ENCODE measurements around the gene CTNNA3.

CTNNA3 gene

DNA sequence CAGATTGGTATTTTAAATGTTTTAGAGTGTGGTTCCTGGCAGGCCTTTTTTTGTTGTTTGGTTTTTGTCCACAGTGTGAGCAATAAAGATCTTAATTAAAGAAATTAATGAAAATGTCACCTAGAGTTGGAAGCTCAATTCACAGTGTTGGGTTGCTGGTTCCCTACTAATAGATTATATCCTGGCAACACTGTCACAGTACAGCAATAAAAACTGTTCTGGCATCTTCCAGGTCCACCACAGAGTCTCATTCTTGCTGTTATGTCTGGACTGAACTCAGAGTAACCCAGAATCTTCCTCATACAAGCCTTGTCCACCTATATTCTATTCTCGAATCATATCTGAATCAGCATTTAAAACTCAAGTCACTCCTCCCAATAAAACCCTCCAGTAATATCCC lies 982.6 kb downstream of the CTNNA3 start:
- no peak for DNase-seq
- H3K36me3 ChIP-seq, result no peaks in the 10 kb centered on the region
- H3K4me3 ChIP-seq (ENCODE audit: low read depth, low read length), result no peak overlapping the region
- no peaks in the 10 kb centered on the region for H3K27me3 ChIP-seq
- no peaks in the 10 kb centered on the region for H3K9me3 ChIP-seq
- H3K4me1 ChIP-seq, result no peaks in the 10 kb centered on the region
- no peak for TF ChIP-seq CTCF (IDR thresholded peaks at IDR 0.05; ENCODE audit: low read depth, low read length)

DNA sequence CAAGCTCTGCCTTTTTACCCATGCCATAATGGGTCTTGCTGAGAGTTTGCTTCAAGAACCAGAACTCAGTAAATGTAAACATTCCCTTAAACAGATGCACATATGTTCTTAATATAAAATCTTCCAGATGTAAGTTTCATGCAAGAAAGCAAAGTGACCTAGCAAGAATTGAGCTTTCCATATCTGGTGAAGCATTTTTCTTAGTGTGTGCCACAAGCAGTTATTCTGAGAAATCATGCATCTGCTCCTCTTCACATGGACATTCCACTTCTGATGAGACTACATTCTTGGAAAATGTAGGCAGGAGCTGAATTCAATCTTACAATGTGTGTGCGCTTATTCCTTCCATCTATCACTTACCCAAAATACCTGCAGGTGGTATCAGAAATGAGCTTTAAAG lies 997.9 kb downstream of the CTNNA3 start:
- Histone ChIP-seq H3K36me3 (no peaks in the 10 kb centered on the region), H3K4me1 (no peaks in the 10 kb centered on the region), H3K4me3 (ENCODE audit: low read depth, low read length) (no peak overlapping the region), H3K9me3 (no peaks in the 10 kb centered on the region), H3K27me3 (no peaks in the 10 kb centered on the region)
- no peak for DNase-seq
- TF ChIP-seq CTCF (IDR thresholded peaks at IDR 0.05; ENCODE audit: low read depth, low read length), result no peak

DNA sequence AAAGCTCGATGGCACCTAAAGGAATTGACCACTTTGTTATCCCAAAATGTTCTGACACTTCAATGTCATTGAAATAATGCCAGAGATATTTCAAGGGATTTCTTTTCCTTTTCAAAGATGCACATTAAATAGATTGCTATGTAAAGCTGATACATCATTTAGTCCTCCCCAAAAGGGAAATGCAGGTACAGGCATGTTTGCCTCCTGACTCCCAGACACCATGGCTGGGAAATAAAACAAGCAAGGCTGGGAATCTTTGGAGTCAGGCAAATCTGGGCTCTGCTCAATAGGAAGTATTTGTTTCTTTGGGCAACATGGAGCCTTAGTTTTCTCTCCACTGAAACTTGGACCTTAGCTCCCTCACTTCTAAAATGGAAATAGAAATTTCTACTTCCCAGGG lies 1000.9 kb downstream of the CTNNA3 start:
- Histone ChIP-seq H3K36me3 (no peaks in the 10 kb centered on the region), H3K9me3 (no peaks in the 10 kb centered on the region), H3K27me3 (no peaks in the 10 kb centered on the region), H3K4me3 (ENCODE audit: low read depth, low read length) (no peak overlapping the region), H3K4me1 (no peaks in the 10 kb centered on the region)
- TF ChIP-seq CTCF (IDR thresholded peaks at IDR 0.05; ENCODE audit: low read depth, low read length), result no peak
- no peak for DNase-seq

- TF ChIP-seq CTCF (IDR thresholded peaks at IDR 0.05; ENCODE audit: low read depth, low read length), result no peak
- H3K4me1 ChIP-seq, result no peaks in the 10 kb centered on the region
Observed at GRCh38 chr10:66684581-66684980, 1011.4 kb downstream of the CTNNA3 start.

GRCh38 chr10:66680886-66681285 lies 1015.1 kb downstream of the CTNNA3 start:
- no peak for DNase-seq
- no peak for TF ChIP-seq CTCF (IDR thresholded peaks at IDR 0.05; ENCODE audit: low read depth, low read length)
- Histone ChIP-seq H3K4me3 (ENCODE audit: low read depth, low read length) (no peak overlapping the region), H3K4me1 (no peaks in the 10 kb centered on the region), H3K36me3 (no peaks in the 10 kb centered on the region), H3K27me3 (no peaks in the 10 kb centered on the region), H3K9me3 (no peaks in the 10 kb centered on the region)

More at GRCh38 chr10:66684581-66684980, 1011.4 kb downstream of the CTNNA3 start:
- no peaks in the 10 kb centered on the region for H3K36me3 ChIP-seq
- H3K9me3 ChIP-seq, result no peaks in the 10 kb centered on the region
- no peaks in the 10 kb centered on the region for H3K27me3 ChIP-seq
- DNase-seq, result no peak
- H3K4me3 ChIP-seq (ENCODE audit: low read depth, low read length), result no peak overlapping the region

GRCh38 chr10:66678521-66678920 lies 1017.5 kb downstream of the CTNNA3 start:
- no peak for DNase-seq
- H3K27me3 ChIP-seq, result no peaks in the 10 kb centered on the region
- H3K4me3 ChIP-seq (ENCODE audit: low read depth, low read length), result no peak overlapping the region
- no peaks in the 10 kb centered on the region for H3K9me3 ChIP-seq
- H3K36me3 ChIP-seq, result no peaks in the 10 kb centered on the region
- TF ChIP-seq CTCF (IDR thresholded peaks at IDR 0.05; ENCODE audit: low read depth, low read length), result no peak
- no peaks in the 10 kb centered on the region for H3K4me1 ChIP-seq

All from BE2C (cell line).